Putamen (tissue), 1 donor: ENCODE measurements around the gene MKKS.

ENCODE experiments used
- DNase-seq: peaks from one replicate; pipeline ENCODE4 v3.0.0-alpha.2; 2016; ENCODE audit warnings: low spot score

Gene MKKS

GRCh38 chr20:10368702-10369041 is 65.3 kb downstream of the MKKS start:
- no peak for DNase-seq

GRCh38 chr20:10367943-10368701 is 65.9 kb downstream of the MKKS start:
- no peak for DNase-seq

- no peak for DNase-seq
These were observed 66.4 kb downstream of the MKKS start for GRCh38 chr20:10367693-10367942.

GRCh38 chr20:10366898-10367692 is 66.9 kb downstream of the MKKS start:
- DNase-seq, result no peak

GRCh38 chr20:10362674-10363073 is 71.3 kb downstream of the MKKS start:
- no peak for DNase-seq

GRCh38 chr20:10360878-10361277 is 73.1 kb downstream of the MKKS start:
- DNase-seq, result no peak

GRCh38 chr20:10359621-10360040 is 74.4 kb downstream of the MKKS start:
- DNase-seq, result no peak

- DNase-seq, result no peak
These were observed 76.0 kb downstream of the MKKS start for GRCh38 chr20:10357974-10358373.

- DNase-seq, result no peak
These were observed 76.8 kb downstream of the MKKS start for GRCh38 chr20:10357061-10357708.

- DNase-seq, result no peak
These were observed 77.4 kb downstream of the MKKS start for GRCh38 chr20:10356628-10357027.

- DNase-seq, result no peak
These were observed 80.8 kb downstream of the MKKS start for GRCh38 chr20:10352934-10353824.
